Stimulated activated memory B cell treated with anti-CD40 and anti-IgM and Interleukin-4, amounts not matched to agents 10 μg/mL and 1 μg/mL and 100 μg/mL, for 72 hours (primary cell): Measurements from ENCODE around the gene ILRUN.
"Not testable (repeated sequence)": the region's sequence is repeated elsewhere in the genome, so short reads cannot be mapped to it uniquely, and the experiment has no call there.

Experiments used
- ATAC-seq: fragments of 150-1000 bp; cut with Tn5 transposase; 2 replicates; pipeline ENCODE4 v1.10.0; 2021
- H3K27ac Mint-ChIP-seq: one replicate; pipeline ENCODE4 v1.8.0; 2022; ENCODE audit warnings: mild to moderate bottlenecking, mixed read lengths
- H3K27me3 Mint-ChIP-seq: one replicate; pipeline ENCODE4 v1.8.0; 2022; ENCODE audit warnings: mixed read lengths
- H3K36me3 Mint-ChIP-seq: one replicate; pipeline ENCODE4 v1.8.0; 2022; ENCODE audit warnings: mixed read lengths
- H3K4me1 Mint-ChIP-seq: one replicate; pipeline ENCODE4 v1.8.0; 2022; ENCODE audit warnings: mixed read lengths
- H3K4me3 Mint-ChIP-seq: one replicate; pipeline ENCODE4 v1.8.0; 2022; ENCODE audit warnings: mild to moderate bottlenecking, moderate library complexity, mixed read lengths
- H3K9me3 Mint-ChIP-seq: one replicate; pipeline ENCODE4 v1.8.0; 2022; ENCODE audit warnings: mixed read lengths

The ILRUN gene

DNA sequence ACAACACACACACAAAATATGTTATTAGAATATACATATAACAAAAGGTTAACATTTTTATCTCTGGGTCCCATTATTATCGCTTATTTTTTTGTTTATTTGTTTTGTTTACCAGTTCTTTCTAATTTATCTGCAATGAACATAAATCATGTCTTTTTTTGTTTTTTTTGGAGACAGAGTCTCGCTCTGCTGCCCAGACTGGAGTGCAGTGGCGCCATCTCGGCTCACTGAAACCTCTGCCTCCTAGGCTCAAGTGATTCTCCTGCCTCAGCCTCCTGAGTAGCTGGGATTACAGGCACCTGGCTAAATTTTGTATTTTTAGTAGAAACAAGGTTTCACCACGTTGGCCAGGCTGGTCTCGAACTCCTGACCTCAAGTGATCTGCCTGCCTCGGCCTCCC lies 16.3 kb downstream of the ILRUN start:
- ATAC-seq, H3K4me3 Mint-ChIP-seq, H3K9me3 Mint-ChIP-seq, H3K27ac Mint-ChIP-seq, H3K27me3 Mint-ChIP-seq, H3K36me3 Mint-ChIP-seq: not testable (repeated sequence)
- H3K4me1 Mint-ChIP-seq = peaks cover 56% of the 10 kb centered on the region

DNA sequence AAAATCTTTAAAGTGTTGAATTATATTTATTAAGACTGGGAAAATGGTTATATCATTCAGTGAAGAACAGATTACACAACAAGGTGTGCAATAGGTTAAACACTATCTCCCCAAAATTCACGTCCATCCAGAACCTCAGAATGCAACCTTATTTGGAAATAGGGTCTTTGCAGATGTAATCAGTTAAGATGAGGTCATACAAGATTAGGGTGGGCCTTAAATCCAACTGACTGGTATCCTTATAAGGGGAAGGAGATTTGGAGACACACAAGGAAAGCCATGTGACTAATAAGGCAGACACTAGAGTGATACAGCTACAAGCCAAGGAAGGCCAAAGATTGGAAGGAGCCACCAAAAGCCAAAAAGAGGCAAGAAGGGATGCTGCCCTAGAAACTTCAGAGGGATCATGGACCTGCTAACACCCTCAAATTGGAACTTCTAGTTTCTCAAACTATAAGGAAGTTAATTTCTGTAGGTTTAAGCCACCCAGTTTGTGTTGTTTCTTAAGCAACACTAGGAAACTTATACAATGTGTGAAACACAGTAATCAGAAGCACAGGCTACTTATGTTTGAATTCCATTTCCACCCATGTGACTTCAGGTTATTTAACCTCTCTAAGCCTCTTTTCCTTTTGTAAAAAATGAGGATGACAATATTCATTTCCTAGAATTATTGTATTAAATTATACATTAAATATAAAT lies 16.9 kb downstream of the ILRUN start:
- Mint-ChIP-seq H3K27ac (peak overlapping the region; percentile 44), H3K27me3 (no peaks in the 10 kb centered on the region), H3K36me3 (peaks cover 5% of the 10 kb centered on the region), H3K4me1 (peaks cover 56% of the 10 kb centered on the region), H3K4me3 (no peak overlapping the region), H3K9me3 (no peaks in the 10 kb centered on the region)
- ATAC-seq = no peak

DNA sequence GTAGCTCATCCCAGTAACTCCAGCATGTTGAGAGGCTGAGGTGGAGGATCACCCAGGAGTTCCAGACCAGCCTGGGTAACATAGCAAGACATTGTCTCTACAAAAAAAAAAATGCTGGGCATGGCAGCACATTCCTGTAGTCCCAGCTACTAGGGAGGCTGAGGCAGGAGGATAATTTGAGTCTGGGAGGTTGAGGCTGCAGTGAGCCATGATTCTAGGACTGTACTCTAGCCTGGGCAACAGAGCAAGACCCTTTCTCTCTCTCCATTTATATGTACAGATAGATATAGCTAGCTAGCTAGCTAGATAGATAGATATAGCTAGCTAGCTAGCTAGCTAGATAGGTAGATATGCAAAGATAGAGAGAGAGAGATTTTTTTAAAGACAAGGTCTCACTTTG lies 20.4 kb downstream of the ILRUN start:
- Mint-ChIP-seq H3K36me3 (peaks cover 5% of the 10 kb centered on the region), H3K27me3 (no peaks in the 10 kb centered on the region), H3K4me3 (no peak overlapping the region), H3K9me3 (no peaks in the 10 kb centered on the region), H3K4me1 (peaks cover 74% of the 10 kb centered on the region), H3K27ac (peak overlapping the region; percentile 93)
- ATAC-seq = no peak

DNA sequence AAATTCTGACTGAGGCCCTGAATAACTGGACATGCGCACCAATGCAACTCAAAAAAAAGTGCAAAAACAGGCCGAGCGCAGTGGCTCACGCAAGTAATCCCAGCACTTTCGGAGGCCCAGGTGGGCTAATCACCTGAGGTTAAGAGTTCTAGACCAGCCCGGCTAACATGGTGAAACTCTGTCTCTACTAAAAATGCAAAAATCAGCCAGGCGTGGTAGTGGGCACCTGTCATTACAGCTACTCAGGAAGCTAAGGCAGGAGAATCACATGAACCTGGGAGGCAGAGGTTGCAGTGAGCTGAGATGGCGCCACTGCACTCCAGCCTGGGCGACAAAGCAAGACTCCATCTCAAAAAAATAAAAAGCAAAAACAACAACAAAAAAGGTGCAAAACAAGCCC lies 21.6 kb downstream of the ILRUN start:
- H3K36me3 Mint-ChIP-seq, H3K9me3 Mint-ChIP-seq, H3K27me3 Mint-ChIP-seq: not testable (repeated sequence)
- Mint-ChIP-seq H3K27ac (peak overlapping the region; percentile 93), H3K4me1 (peaks cover 73% of the 10 kb centered on the region), H3K4me3 (peak overlapping the region; percentile 54)
- peak; percentile 24 for ATAC-seq

DNA sequence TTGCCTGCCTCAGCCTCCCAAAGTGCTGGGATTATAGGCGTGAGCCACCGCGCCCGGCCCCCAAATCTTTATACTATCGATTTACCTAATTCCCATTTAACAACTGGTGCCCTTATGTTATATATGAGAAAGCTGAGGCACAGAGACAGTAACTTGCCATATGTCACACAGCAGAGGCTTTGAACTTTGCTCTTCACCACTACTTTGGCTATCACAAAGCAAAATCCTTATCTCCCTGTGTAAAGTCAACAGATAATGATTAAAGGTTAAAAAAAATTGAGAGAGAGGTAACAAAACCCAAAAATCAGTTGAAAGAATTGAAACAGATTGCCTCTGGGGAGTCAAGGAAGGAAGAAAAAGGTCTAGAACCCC lies 22.3 kb downstream of the ILRUN start:
- Mint-ChIP-seq H3K27me3 (no peaks in the 10 kb centered on the region), H3K4me1 (peaks cover 67% of the 10 kb centered on the region), H3K9me3 (no peaks in the 10 kb centered on the region), H3K27ac (peak overlapping the region; percentile 93), H3K4me3 (peak overlapping the region; percentile 54), H3K36me3 (peaks cover 5% of the 10 kb centered on the region)
- no peak for ATAC-seq

DNA sequence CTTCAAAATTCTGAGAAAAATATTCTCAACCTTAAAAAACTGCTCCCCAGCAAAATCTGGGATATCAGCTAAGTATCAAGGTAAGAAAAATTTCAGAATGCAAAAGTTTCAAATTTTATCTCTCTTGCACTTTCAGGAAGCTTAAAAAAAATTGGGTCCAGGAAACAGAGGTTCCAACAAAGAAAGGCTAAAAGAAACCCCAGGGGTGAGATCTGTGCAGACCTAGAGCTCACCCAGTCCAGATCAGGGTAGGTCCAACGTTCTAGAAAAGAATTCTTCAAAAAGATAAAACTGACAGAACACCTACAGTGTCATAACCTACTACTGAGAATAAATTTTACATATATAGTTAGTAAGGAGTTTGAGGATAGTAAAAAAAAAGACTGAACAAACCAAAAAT lies 23.5 kb downstream of the ILRUN start:
- peaks cover 72% of the 10 kb centered on the region for H3K4me1 Mint-ChIP-seq
- ATAC-seq = no peak
- H3K4me3 Mint-ChIP-seq = peak overlapping the region; percentile 59
- H3K27ac Mint-ChIP-seq = peak overlapping the region; percentile 93
- no peaks in the 10 kb centered on the region for H3K36me3 Mint-ChIP-seq
- H3K27me3 Mint-ChIP-seq = no peaks in the 10 kb centered on the region
- no peaks in the 10 kb centered on the region for H3K9me3 Mint-ChIP-seq

DNA sequence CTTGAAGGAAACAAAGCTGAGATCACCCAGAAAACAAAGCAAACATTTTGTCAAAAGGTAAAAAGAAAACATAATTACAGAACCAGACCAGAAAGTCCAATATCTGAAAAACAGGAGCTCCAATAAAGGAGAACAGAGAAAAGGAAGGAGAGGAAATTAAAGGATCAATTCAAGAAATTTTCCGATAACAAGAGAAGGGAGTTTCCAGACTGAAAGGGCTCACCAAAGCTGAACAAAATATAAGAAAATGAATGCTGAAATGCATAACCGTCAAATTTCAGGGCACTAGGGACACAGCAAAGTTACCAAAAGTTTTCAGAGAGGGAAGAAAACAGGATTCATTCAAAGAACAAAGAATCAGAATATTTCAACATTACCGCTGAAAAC lies 23.9 kb downstream of the ILRUN start:
- H3K36me3 Mint-ChIP-seq = no peaks in the 10 kb centered on the region
- H3K27me3 Mint-ChIP-seq = no peaks in the 10 kb centered on the region
- H3K27ac Mint-ChIP-seq = peak overlapping the region; percentile 93
- H3K4me3 Mint-ChIP-seq = peak overlapping the region; percentile 74
- peaks cover 75% of the 10 kb centered on the region for H3K4me1 Mint-ChIP-seq
- no peak for ATAC-seq
- no peaks in the 10 kb centered on the region for H3K9me3 Mint-ChIP-seq

DNA sequence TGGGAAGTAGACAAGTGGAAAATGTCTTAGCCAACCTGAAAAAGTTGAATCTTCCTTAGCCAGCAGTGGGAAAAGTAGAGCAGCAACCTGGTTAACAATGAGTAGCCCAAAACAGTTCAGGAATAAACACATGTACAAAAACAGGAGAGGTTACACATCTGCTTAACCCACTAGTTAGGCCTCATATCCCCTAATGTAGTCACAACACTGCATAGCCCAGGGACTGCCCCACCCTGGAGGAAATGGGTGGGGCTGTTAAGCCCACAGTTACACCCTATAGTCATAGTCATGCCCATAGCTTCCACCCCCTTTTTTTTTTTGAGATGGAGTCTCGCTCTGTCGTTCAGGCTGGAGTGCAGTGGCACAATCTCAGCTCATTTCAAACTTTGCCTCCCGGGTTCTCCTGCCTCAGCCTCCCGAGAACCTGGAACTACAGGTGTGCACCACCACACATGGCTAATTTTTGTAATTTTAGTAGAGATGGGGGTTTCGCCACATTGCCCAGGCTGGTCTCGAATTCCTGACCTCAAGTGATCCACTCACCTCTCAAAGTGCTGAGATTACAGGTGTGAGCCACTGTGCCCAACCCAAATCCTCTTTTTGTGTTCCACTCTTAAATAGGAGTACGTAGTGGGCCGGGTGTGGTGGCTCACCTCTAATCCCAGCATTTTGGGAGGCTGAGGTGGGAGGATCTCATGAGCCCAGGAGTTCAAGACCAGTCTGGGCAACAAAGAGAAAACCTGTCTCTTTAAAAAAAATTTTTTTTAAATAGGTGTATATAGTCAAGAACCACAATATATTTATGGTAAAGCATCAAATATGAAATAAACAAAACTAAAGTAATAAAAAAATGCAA lies 24.5 kb downstream of the ILRUN start:
- Mint-ChIP-seq H3K4me3 (peak overlapping the region; percentile 74), H3K4me1 (peaks cover 74% of the 10 kb centered on the region), H3K27ac (peak overlapping the region; percentile 93), H3K36me3 (no peaks in the 10 kb centered on the region), H3K9me3 (no peaks in the 10 kb centered on the region), H3K27me3 (no peaks in the 10 kb centered on the region)
- peak; percentile 98 for ATAC-seq

DNA sequence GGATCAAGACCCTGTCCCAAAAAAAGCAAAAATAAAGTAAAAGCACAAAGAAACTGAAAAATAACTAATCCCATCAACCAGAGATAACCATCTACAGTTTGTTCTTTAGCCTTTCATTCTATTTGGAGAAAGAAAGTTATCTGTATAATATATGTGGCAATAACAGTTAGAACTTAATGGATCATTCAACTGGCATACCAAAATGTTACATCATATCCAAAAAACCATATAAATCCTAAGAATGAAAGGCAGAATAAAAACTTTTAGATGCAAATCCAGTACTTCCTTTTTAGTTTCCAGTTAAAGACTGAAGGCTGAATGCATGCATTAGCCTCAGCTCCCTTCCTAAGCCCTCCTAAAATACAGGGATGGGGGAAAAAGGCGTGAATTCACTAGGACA lies 25.2 kb downstream of the ILRUN start:
- Mint-ChIP-seq H3K27ac (peak overlapping the region; percentile 93), H3K4me3 (peak overlapping the region; percentile 53), H3K36me3 (no peaks in the 10 kb centered on the region), H3K9me3 (no peaks in the 10 kb centered on the region), H3K27me3 (no peaks in the 10 kb centered on the region), H3K4me1 (peaks cover 76% of the 10 kb centered on the region)
- ATAC-seq = no peak

DNA sequence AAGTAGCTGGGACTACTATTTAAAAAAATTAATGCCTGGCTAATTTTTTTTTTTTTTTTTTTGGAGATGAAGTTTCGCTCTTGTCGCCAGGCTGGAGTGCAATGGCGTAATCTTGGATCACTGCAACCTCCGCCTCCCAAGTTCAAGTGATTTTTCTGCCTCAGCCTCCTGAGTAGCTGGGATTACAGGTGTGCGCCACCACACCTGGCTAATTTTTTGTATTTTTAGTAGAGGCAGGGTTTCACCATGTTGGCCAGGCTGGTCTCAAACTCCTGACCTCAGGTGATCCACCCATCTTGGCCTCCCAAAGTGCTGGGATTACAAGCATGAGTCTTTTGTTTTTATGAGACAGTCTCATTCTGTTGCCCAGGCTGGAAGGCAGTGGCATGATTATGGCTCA lies 27.8 kb downstream of the ILRUN start:
- Mint-ChIP-seq H3K4me1 (peaks cover 75% of the 10 kb centered on the region), H3K27ac (peak overlapping the region; percentile 91)
- H3K36me3 Mint-ChIP-seq, H3K9me3 Mint-ChIP-seq, H3K4me3 Mint-ChIP-seq, ATAC-seq, H3K27me3 Mint-ChIP-seq: not testable (repeated sequence)

DNA sequence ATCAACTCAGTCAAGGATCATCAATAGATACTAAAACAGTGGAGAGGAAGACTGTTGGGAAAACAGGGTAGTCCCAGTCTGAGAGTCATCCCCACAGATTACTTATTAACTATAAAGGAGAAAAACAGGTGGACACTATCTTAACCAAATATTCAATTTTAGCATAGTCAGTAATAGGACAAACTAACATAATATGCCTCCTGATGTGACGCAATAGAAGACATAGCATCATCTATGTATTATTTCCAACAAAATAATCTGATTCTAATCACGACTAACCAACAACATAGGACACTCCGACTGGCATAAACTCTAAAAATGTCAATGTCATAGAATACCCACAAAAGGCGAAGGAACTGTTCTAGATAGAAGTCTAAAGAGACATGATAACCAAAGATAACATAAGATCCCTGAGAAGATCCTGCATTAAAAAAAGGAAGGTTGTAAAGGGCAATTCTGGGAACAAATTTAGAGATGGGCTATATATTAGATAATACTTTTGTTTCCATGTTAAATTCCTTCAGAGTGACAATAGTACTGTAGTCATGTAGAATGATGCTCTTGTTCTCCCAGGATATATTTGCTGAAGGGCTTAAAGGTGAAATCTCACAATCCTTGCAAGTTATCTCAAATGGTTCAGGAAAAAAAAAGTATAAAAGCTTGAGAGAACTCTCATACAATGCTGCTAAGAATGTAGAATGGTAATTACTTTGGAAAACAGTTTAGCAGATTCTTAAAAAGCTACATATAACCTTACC lies 28.9 kb downstream of the ILRUN start:
- no peaks in the 10 kb centered on the region for H3K36me3 Mint-ChIP-seq
- H3K27me3 Mint-ChIP-seq = no peaks in the 10 kb centered on the region
- no peak for ATAC-seq
- no peaks in the 10 kb centered on the region for H3K9me3 Mint-ChIP-seq
- peak overlapping the region; percentile 91 for H3K27ac Mint-ChIP-seq
- peaks cover 74% of the 10 kb centered on the region for H3K4me1 Mint-ChIP-seq
- no peak overlapping the region for H3K4me3 Mint-ChIP-seq

DNA sequence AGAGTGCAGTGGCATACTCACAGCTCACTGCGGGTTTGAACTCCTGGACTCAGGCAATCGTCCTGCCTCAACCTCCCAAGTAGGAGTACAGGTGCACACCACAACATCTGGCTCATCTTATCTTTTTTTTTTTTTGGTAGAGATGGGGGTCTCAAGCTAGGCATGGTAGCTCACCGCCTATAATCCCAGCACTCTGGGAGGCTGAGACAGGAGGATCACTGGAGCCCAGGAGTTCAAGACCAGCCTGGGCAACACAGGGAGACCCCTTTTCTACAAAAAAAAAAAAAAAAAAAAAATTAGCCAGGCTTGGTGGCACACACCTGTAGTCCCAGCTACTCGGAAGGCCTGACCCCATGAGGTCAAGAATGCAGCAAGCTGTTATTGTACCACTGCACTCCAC lies 31.5 kb downstream of the ILRUN start:
- peak overlapping the region; percentile 91 for H3K27ac Mint-ChIP-seq
- no peaks in the 10 kb centered on the region for H3K36me3 Mint-ChIP-seq
- no peak overlapping the region for H3K4me3 Mint-ChIP-seq
- ATAC-seq = no peak
- H3K27me3 Mint-ChIP-seq = no peaks in the 10 kb centered on the region
- H3K4me1 Mint-ChIP-seq = peaks cover 65% of the 10 kb centered on the region
- H3K9me3 Mint-ChIP-seq = no peaks in the 10 kb centered on the region

DNA sequence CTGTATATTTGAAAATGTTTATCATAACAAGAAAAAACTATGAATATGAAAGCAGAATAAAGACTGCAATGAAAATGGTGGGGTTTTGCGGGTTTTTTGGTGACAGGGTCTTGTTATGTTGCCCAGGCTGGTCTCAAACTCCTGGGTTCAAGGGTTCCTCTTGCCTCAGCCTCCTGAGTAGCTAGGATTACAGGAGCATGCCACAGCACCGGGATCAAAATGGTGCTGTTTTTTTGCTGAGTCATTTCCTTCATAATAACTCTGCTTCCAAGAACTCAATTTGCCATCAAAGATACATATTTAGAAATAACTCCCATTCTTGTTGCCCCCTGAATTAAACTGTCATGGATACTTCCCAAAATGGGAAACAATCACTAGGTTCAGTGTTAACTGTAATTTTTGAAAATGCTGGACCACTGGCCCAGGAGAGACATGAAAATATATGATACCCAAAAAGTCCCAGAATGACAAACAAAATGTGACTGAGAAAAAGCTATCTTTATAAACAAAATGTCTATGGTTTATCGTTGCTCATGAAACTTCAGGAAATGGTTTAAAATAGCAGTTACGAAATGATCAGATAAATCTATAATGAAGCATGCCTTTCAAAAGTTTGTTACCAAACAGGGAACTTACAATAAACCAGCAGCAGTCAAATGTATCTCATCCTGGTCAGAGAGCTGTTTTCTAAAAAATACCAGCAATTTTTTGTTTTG lies 32.2 kb downstream of the ILRUN start:
- Mint-ChIP-seq H3K4me1 (peaks cover 65% of the 10 kb centered on the region), H3K27me3 (no peaks in the 10 kb centered on the region), H3K27ac (peak overlapping the region; percentile 91), H3K4me3 (no peak overlapping the region), H3K9me3 (no peaks in the 10 kb centered on the region), H3K36me3 (no peaks in the 10 kb centered on the region)
- ATAC-seq = no peak

DNA sequence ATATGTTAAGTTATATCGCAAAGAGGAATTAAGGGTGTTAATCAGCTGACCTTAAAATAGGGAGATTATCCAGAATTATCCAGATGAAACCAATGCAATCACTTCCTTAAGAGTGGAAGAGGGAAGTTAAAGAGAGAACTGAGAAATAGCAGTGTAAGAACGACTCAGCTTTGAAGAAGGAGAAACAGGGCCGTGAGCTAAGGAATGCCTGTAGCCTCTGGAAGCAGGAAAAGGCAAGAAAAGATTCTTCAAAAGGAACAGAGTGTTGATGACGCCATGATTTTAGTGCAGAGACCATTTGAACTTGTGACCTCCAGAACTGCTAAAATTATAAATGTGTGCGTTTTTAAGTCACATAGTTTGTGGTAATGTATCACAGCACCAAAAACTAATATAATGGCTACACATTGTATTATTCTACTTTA lies 32.7 kb downstream of the ILRUN start:
- Mint-ChIP-seq H3K27me3 (no peaks in the 10 kb centered on the region), H3K4me3 (no peak overlapping the region), H3K9me3 (no peaks in the 10 kb centered on the region), H3K36me3 (no peaks in the 10 kb centered on the region), H3K4me1 (peaks cover 70% of the 10 kb centered on the region), H3K27ac (peak overlapping the region; percentile 91)
- ATAC-seq = no peak

DNA sequence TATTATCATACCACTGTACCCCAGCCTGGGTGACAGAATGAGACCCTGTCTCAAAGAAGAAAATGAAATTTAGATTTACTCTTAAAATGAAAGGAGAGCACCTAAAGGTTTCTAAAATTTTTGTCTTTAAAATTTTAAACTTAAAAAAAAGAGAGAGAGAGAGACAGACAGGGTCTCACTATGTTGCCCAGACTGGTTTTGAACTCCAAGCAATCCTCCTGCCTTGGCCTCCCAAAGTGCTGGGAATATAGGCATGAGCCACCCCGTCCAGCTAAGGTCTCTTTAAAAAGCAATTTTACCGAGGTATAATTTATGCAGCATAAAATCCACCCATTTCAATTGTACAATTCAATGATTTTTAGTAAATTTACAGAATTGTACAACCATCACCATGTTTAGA lies 33.2 kb downstream of the ILRUN start:
- Mint-ChIP-seq H3K4me3 (no peak overlapping the region), H3K27me3 (no peaks in the 10 kb centered on the region), H3K9me3 (no peaks in the 10 kb centered on the region), H3K36me3 (no peaks in the 10 kb centered on the region), H3K27ac (peak overlapping the region; percentile 91), H3K4me1 (peaks cover 71% of the 10 kb centered on the region)
- no peak for ATAC-seq
